Bone marrow (tissue), 2 donors: Measurements from ENCODE around the gene TMEM8B.

Experiments used
- DNase-seq, 2 donors: peaks; one replicate each; lab custom pipeline; 2025; lab: John Stamatoyannopoulos, UW

Gene TMEM8B

GRCh38 chr9:35829084-35829763 lies at the start of gene TMEM8B:
TSS of gene TMEM8B (plus strand) at chr9:35829228. CDS start at chr9:35829448, 220 bp downstream.
- DNase-seq, result peak in 1 of 2 donors; percentile 81

- no peak for DNase-seq
Observed at GRCh38 chr9:35781066-35781465, 48.0 kb upstream of the TMEM8B start.

- no peak for DNase-seq
Observed at GRCh38 chr9:35783418-35783817, 45.6 kb upstream of the TMEM8B start.

GRCh38 chr9:35789541-35789940 lies 39.5 kb upstream of the TMEM8B start:
- no peak for DNase-seq

DNA sequence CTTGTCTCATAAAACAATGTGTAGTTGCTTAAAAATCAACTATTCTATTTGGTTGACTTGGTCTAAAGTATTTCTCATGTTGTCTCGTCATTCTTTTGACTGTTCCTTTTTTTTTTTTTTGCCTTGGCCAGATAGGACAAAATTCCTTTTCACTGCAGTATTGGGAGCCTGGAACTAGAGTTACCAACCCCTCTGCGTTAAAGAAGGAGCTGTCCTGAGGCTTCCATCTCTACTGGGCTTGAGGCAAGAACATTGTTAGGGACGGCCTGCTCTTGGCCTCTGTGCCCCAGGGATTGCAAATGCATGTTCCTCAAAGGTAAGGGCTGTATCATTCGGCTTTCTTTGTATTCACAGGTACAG lies 39.0 kb upstream of the TMEM8B start:
- no peak for DNase-seq

DNA sequence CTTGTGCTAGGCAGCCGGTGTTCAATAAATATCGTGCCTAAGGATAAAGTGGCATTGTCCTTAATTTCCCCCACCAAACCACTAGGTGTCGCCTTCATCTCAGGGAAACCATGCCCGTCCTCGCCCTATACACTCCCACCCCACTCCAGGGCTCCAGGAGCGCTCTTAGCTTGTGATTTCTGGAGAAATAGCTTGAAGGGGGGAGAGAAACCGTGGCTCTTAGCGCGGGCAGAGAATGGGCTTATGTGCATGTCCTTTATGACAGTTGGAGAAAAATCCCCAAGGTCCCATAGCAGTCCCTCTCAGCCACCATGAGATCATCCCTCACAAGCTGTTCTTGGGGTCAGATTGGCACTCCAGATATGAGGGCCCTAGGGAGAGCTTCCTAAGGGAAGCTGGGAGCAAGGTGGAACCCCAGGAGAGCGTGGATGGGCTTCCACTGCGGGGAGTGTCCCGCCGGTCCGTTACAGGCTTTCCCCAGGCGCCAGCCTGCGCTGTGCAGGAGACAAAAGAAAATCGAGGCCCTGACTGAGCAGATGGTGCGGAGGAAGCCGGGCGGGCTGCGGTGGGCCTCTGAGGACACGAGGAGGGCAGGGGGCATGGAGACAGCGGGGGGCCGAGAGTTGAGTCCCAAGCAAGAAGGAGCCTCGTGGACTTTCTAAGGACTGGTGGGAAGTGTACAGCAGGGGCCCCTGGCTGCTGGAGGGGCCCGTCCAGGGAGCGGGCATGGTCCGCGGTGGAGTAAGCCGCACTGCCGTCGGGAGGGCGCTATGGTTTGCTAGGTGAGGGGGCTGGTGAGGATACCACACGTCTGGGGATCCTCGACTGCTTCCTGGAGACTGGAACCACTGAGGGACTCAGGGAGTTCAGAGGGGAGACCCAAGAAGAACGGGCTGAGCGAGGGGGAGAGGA lies 38.4 kb upstream of the TMEM8B start:
- peak; percentile 23 to 73 for DNase-seq

DNA sequence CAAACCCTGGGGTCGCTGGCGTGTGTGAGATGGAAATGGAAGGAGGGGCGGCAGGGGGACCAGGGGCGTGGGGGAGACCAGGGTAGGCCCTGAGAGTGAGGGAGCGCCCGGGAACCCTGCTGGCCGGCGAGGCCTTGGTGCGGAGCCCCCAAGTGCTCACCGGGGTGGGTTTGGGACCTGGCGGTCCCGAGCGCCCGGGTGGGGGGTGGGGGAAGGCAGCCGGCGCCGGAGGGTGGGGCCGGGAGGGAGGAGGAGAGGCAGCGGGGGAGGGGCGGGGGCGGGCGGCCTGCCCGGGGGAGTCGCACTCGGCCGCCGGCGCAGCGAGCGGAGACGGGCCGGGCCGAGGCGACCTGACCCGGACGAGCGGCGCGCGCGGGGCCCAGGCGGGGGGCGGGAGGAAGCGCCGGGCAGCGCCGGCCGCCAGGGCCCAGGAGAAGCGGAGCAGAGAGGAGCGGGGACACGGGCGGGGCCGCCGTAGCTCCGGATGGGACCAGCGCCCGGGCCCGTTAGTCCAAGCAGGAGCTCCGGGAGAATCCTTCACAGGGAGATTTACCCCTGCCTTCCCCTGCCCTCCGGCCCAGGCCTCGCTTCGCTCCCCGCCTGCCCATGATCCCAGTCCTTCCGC lies 37.6 kb upstream of the TMEM8B start, which contains the start of gene NPR2:
Gene NPR2 (plus strand): TSS at position 295 of the 625 bp plus-strand sequence. CDS start 818 bp downstream, outside the sequence.
- DNase-seq, result no peak

- DNase-seq, result no peak
Observed at GRCh38 chr9:35792024-35792813, 36.8 kb upstream of the TMEM8B start.

DNA sequence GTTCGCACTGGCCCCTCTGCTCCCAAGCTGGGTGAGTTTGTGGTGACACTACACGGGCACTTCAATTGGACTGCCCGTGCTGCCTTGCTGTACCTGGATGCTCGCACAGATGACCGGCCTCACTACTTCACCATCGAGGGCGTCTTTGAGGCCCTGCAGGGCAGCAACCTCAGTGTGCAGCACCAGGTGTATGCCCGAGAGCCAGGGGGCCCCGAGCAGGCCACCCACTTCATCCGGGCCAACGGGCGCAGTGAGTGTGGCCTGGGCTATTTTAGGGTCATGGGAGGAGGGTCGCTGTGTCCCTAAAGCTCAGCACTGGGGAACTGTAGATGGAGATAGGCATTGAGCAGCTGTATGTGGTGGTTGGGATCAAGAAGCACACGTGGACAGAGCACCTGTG lies 36.2 kb upstream of the TMEM8B start:
- DNase-seq, result no peak

DNA sequence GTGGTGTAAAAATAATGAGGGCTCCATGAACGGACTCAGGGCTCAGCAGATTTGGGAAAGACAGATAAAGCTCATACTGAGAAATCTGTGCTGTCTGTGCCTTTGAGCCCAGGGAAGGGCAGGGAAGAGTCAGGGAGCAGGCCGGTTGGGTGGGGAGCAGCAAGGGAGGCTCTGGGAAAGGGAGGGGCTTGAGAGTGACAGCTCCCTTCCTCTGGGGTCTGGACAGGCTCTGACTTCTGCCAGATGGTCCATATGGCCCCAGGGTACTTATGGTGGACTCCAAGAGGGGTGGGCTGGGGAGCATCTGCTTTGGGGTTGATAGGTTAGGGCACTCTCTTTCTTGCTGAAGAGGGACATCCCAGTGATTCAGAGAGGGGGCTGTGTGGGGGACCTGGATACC lies 35.6 kb upstream of the TMEM8B start:
- no peak for DNase-seq

GRCh38 chr9:35795695-35796094 lies 33.3 kb upstream of the TMEM8B start:
- DNase-seq, result no peak

- no peak for DNase-seq
Observed at GRCh38 chr9:35797311-35798109, 31.5 kb upstream of the TMEM8B start.

GRCh38 chr9:35798658-35799374 lies 30.2 kb upstream of the TMEM8B start:
- DNase-seq, result no peak

GRCh38 chr9:35800530-35800929 lies 28.5 kb upstream of the TMEM8B start:
- no peak for DNase-seq

GRCh38 chr9:35801328-35802128 lies 27.5 kb upstream of the TMEM8B start:
- DNase-seq, result no peak

GRCh38 chr9:35806101-35806500 lies 22.9 kb upstream of the TMEM8B start:
- DNase-seq, result no peak

DNA sequence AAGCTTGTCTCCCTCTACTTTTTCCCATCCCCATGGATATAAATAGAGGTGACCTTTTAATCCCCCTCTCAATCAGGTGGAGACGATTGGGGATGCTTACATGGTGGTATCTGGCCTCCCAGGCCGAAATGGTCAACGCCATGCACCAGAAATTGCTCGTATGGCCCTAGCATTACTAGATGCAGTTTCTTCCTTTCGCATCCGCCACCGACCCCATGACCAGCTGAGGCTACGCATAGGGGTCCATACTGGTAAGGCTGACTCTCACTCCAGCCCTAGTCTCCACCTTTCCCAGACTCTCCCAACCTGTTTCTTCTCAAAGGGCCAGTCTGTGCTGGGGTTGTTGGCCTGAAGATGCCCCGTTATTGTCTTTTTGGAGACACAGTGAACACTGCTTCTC lies 20.6 kb upstream of the TMEM8B start:
- no peak for DNase-seq

GRCh38 chr9:35810122-35810521 lies 18.9 kb upstream of the TMEM8B start:
- no peak for DNase-seq

GRCh38 chr9:35811381-35812024 lies 17.5 kb upstream of the TMEM8B start:
- DNase-seq, result no peak
